Peyer's patch (tissue), 4 donors: Measurements from ENCODE around the gene BICC1. TPM values are rescaled to one million over a fixed set of nuclear protein-coding genes. Genes with fewer than 3 reads are reported as not detected.
"Not testable (repeated sequence)": the region's sequence is repeated elsewhere in the genome, so short reads cannot be mapped to it uniquely, and the experiment has no call there.

ENCODE experiments used
- DNase-seq, 3 donors: peaks; one replicate each; pipeline ENCODE4 v3.0.0-alpha.2; 2017 to 2019
- H3K27ac ChIP-seq, 4 donors: fragments of 200-600 bp; sonication (generic); one replicate each; pipeline ENCODE4 v1.5.1; 2016 to 2019
- H3K27me3 ChIP-seq, 2 donors: fragments of 200-600 bp; sonication (generic); one replicate each; pipeline ENCODE4 v1.5.1; 2019
- H3K36me3 ChIP-seq, 3 donors: fragments of 200-600 bp; sonication (generic); one replicate each; pipeline ENCODE4 v1.5.1; 2016 to 2019
- H3K4me1 ChIP-seq, 4 donors: fragments of 200-600 bp; sonication (generic); one replicate each; pipeline ENCODE4 v1.5.1; 2016 to 2019
- H3K4me3 ChIP-seq, 4 donors: fragments of 200-600 bp; sonication (generic); 1 replicate in 3 of 4; 2 replicates in 1 of 4; pipeline ENCODE4 v1.5.1; 2016 to 2019; ENCODE audit warnings: mild to moderate bottlenecking in 1 of 4
- H3K9me3 ChIP-seq, 4 donors: fragments of 200-600 bp; sonication (generic); one replicate each; pipeline ENCODE4 v1.5.1; 2016 to 2019; ENCODE audit warnings: mild to moderate bottlenecking in 1 of 4
- POLR2A ChIP-seq, 2 donors: fragments of 450-650 bp; IDR thresholded peaks; one replicate each; pipeline ENCODE4 v1.5.1; 2017; ENCODE audit warnings: antibody characterized with exemption in 2 of 2, mild to moderate bottlenecking in 2 of 2, moderate library complexity in 2 of 2
- total RNA-seq, 4 donors: library from RNA; depleted of rRNA; stranded (reverse); fragments of >200 nt; gene quantifications; one replicate each; pipeline ENCODE4 v1.1.0, GENCODE V29; 2016
- TF ChIP-seq, protein P1 (sequence below), 6 experiments: fragments of 450-650 bp in 4 of 6; fragments of 200-600 bp in 2 of 6; sonication (generic) in 1 of 6; IDR thresholded peaks; one replicate each; pipeline ENCODE4 v1.5.1; 2017 to 2019; ENCODE audit warnings: antibody characterized with exemption in 6 of 6, mild to moderate bottlenecking in 3 of 6, moderate library complexity in 1 of 6

The BICC1 gene
- total RNA-seq, 4 donors from 2014 or later, result 1.1 to 19.0 (median 2.6) TPM

DNA sequence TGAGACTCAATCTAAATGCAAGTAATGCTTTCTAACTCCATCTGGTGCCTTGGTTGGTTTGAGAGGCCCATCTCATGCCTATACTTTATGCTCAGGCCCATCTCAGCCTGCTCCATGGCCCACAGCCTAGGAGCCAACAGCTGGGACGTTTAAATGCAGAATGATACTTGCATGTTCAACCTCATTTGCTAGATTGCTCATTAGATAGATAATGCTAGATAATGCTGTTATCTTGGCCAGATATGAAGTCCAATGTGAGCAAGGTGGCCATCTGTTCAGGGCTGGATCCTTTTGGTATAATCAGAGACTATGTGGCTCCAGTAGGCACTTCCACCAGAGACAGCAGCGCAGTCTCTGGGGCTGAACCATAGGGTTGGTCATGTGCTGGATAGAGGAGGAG is 342.1 kb downstream of the BICC1 start:
- Histone ChIP-seq H3K9me3 (no peaks in the 10 kb centered on the region), H3K27ac (no peak overlapping the region), H3K36me3 (no peaks in the 10 kb centered on the region), H3K4me3 (no peak overlapping the region), H3K27me3 (no peaks in the 10 kb centered on the region), H3K4me1 (no peaks in the 10 kb centered on the region)
- DNase-seq, result no peak
- no peak for TF ChIP-seq POLR2A (IDR thresholded peaks at IDR 0.05)
- TF ChIP-seq, protein P1, sequence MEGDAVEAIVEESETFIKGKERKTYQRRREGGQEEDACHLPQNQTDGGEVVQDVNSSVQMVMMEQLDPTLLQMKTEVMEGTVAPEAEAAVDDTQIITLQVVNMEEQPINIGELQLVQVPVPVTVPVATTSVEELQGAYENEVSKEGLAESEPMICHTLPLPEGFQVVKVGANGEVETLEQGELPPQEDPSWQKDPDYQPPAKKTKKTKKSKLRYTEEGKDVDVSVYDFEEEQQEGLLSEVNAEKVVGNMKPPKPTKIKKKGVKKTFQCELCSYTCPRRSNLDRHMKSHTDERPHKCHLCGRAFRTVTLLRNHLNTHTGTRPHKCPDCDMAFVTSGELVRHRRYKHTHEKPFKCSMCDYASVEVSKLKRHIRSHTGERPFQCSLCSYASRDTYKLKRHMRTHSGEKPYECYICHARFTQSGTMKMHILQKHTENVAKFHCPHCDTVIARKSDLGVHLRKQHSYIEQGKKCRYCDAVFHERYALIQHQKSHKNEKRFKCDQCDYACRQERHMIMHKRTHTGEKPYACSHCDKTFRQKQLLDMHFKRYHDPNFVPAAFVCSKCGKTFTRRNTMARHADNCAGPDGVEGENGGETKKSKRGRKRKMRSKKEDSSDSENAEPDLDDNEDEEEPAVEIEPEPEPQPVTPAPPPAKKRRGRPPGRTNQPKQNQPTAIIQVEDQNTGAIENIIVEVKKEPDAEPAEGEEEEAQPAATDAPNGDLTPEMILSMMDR (IDR thresholded peaks at IDR 0.05), result no peak

DNA sequence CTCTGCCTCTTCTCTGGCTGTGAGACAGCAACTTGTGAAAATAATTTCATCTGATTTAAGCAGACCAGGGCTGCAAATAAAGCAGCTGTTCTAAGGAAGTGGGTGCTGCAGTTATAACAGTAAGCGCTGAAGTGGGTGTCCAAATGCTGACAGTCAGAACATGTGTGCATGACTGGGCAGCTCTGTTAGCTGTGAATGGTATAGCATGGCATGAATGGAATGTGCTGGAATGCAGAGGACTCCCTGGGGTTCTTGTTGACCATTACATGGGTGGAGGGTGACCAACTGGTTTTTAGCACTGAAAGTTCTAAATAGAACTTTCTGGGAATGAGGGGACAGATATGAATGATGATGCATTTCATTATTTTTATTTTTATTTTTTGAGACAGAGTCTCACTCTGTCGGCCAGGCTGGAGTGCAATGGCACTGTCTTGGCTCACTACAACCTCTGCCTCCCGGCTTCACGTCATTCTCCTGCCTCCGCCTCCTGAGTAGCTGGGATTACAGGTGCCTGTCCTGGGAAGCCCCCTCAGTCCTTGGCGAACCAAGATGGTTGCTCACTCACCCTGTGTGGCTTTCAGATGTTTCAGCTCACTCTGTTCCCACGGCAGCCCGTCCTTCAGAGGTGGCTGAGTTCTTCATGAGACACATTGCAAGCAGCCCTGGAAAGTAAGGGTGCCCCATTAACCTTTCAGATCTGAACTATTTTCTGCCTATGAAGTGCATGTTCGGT is 344.0 kb downstream of the BICC1 start:
- H3K4me3 ChIP-seq, result no peak overlapping the region
- no peaks in the 10 kb centered on the region for H3K36me3 ChIP-seq
- no peak overlapping the region for H3K27ac ChIP-seq
- no peaks in the 10 kb centered on the region for H3K9me3 ChIP-seq
- H3K27me3 ChIP-seq, result no peaks in the 10 kb centered on the region
- no peak for DNase-seq
- TF ChIP-seq, protein P1 (IDR thresholded peaks at IDR 0.05), result no peak
- no peak for TF ChIP-seq POLR2A (IDR thresholded peaks at IDR 0.05)
- H3K4me1 ChIP-seq, result no peaks in the 10 kb centered on the region

DNA sequence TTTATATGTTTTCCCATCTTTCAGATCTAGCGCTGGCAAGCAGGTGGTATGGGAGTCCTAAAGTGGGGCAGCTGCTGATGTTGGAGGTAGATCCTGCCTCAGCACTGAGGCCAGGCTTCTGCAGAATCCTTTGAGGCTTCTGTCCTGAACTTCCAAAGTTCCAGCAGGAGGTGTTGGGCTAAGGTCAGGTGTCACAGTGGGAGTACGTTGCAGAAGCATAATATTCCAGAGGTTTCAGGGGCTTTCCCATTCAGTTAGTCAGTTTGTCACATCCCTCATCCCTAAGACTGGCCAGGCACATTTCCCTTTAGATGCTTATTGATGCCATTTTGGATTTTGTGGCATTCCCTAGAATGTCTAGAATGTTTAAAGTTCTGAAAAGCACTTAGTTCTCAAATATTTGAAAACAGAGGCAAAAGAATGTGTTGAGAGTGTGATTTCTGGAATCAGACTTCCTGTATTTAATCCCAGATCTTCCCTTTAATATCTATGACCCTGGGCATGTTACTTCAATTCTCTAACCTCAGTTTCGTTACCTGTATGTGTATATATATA is 344.7 kb downstream of the BICC1 start:
- Histone ChIP-seq H3K36me3 (no peaks in the 10 kb centered on the region), H3K27me3 (no peaks in the 10 kb centered on the region), H3K27ac (no peak overlapping the region), H3K4me1 (no peaks in the 10 kb centered on the region), H3K4me3 (no peak overlapping the region), H3K9me3 (no peaks in the 10 kb centered on the region)
- no peak for DNase-seq
- TF ChIP-seq, protein P1 (IDR thresholded peaks at IDR 0.05), result no peak
- TF ChIP-seq POLR2A (IDR thresholded peaks at IDR 0.05), result no peak

DNA sequence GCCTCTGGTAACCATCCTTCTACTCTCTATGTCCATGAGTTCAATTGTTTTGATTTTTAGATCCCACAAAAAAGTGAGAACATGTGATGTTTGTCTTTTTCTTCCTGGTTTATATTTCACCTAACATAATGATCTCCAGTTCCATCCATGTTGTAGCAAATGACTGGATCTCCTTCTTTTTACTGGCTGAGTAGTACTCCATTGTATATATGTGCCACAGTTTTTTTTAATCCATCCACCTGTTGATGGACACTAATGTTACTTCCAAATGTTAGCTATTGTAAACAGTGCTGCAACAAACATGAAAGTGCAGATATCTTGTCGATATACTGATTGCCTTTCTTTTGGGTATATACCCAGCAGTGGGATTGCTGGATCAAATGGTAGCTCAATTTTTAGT is 345.5 kb downstream of the BICC1 start:
- H3K9me3 ChIP-seq, H3K36me3 ChIP-seq, H3K4me1 ChIP-seq, H3K27ac ChIP-seq, DNase-seq, H3K4me3 ChIP-seq, H3K27me3 ChIP-seq: not testable (repeated sequence)

DNA sequence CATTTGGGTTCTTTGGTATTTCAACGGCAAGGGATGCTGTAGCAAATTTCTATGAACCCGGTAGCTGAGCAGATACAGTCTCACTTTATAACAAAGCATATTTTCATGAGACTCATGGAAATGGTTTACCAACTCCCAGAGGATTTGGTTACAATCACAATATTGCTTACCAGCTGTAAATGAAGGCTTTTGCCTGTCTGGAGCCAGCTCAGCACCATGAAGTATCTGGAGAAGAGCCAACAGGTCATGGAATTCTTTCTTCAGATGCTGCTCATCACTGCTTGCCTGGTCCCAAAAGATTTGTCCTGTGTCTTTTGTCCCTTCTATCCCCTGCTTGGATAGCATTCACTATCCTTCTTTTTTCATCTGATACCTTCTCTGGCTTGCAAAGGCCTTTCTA is 346.9 kb downstream of the BICC1 start:
- no peak for DNase-seq
- no peaks in the 10 kb centered on the region for H3K36me3 ChIP-seq
- H3K4me3 ChIP-seq, result no peak overlapping the region
- H3K4me1 ChIP-seq, result no peaks in the 10 kb centered on the region
- H3K27me3 ChIP-seq, result no peaks in the 10 kb centered on the region
- no peak for TF ChIP-seq POLR2A (IDR thresholded peaks at IDR 0.05)
- TF ChIP-seq, protein P1 (IDR thresholded peaks at IDR 0.05), result no peak
- H3K9me3 ChIP-seq, result no peaks in the 10 kb centered on the region
- no peak overlapping the region for H3K27ac ChIP-seq

DNA sequence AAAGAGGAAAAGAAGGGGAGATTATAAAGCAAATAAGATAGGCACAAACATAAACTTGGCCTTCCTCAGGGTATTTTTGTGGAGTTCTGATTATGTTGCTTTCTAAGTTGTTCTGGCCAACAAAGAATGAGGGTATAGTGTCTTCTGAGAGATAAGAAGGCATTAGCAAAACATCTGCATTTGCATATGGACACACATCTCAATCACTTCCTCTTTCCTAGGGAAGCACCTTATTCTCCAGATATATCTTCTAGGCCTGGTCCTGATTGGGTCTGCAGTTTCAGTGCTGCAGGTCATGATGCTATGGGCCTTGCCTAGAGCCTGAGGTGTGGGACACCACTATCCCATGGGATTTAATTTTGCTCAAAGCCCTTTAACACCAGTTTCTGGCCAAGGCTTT is 355.0 kb downstream of the BICC1 start:
- Histone ChIP-seq H3K4me1 (no peaks in the 10 kb centered on the region), H3K27ac (no peak overlapping the region), H3K4me3 (no peak overlapping the region), H3K9me3 (no peaks in the 10 kb centered on the region), H3K36me3 (no peaks in the 10 kb centered on the region), H3K27me3 (no peaks in the 10 kb centered on the region)
- TF ChIP-seq POLR2A (IDR thresholded peaks at IDR 0.05), result no peak
- TF ChIP-seq, protein P1 (IDR thresholded peaks at IDR 0.05), result no peak
- no peak for DNase-seq
